ENCODE results near the gene IFT122.
"Not testable (repeated sequence)": the region's sequence is repeated elsewhere in the genome, so short reads cannot be mapped to it uniquely, and the experiment has no call there.

The IFT122 gene

GRCh38 chr3:129536804-129537203 lies 96.8 kb downstream of the IFT122 start:
- no peak for ATAC-seq

GRCh38 chr3:129539206-129539605 lies 99.2 kb downstream of the IFT122 start:
- ATAC-seq (no peak), DNase-seq (no peak)

More at GRCh38 chr3:129536804-129537203, 96.8 kb downstream of the IFT122 start:
- no peak for DNase-seq

- no peak for ATAC-seq
Measured at GRCh38 chr3:129540776-129541516, 100.9 kb downstream of the IFT122 start.

GRCh38 chr3:129542747-129543146 lies 102.7 kb downstream of the IFT122 start:
- no peak for ATAC-seq
- DNase-seq, result no peak

More at GRCh38 chr3:129540776-129541516, 100.9 kb downstream of the IFT122 start:
- DNase-seq, result no peak

- no peak for ATAC-seq
Measured at GRCh38 chr3:129543156-129543790, 103.2 kb downstream of the IFT122 start, which contains the start of gene H1-8. H1-8 (plus strand) TSS chr3:129543175; CDS start chr3:129543219, 44 bp downstream.

GRCh38 chr3:129543999-129544398 lies 104.0 kb downstream of the IFT122 start:
- DNase-seq (no peak), ATAC-seq (no peak)

More at GRCh38 chr3:129543156-129543790, 103.2 kb downstream of the IFT122 start, which contains the start of gene H1-8:
- DNase-seq, result no peak

GRCh38 chr3:129545951-129546350 lies 105.9 kb downstream of the IFT122 start:
- ATAC-seq, result not testable (repeated sequence)

GRCh38 chr3:129547241-129547640 lies 107.2 kb downstream of the IFT122 start:
- ATAC-seq (no peak), DNase-seq (no peak)

More at GRCh38 chr3:129545951-129546350, 105.9 kb downstream of the IFT122 start:
- DNase-seq, result not testable (repeated sequence)

- ATAC-seq, result no peak
Measured at GRCh38 chr3:129548104-129548965, 108.3 kb downstream of the IFT122 start.

GRCh38 chr3:129549006-129549800 lies 109.2 kb downstream of the IFT122 start:
- no peak for DNase-seq
- ATAC-seq, result no peak

More at GRCh38 chr3:129548104-129548965, 108.3 kb downstream of the IFT122 start:
- DNase-seq, result no peak

- DNase-seq (no peak), ATAC-seq (no peak)
Measured at GRCh38 chr3:129549805-129550204, 109.8 kb downstream of the IFT122 start.

GRCh38 chr3:129552287-129553050 lies 112.4 kb downstream of the IFT122 start:
- no peak for DNase-seq

GRCh38 chr3:129553171-129553570 lies 113.1 kb downstream of the IFT122 start:
- DNase-seq, result no peak
- no peak for ATAC-seq

More at GRCh38 chr3:129552287-129553050, 112.4 kb downstream of the IFT122 start:
- no peak for ATAC-seq

- DNase-seq, result peak; percentile 22
- ATAC-seq, result no peak
Measured at GRCh38 chr3:129553719-129554118, 113.7 kb downstream of the IFT122 start.

- no peak for DNase-seq
- ATAC-seq, result no peak
Measured at GRCh38 chr3:129554356-129555152, 114.5 kb downstream of the IFT122 start.

GRCh38 chr3:129555153-129555550 lies 115.1 kb downstream of the IFT122 start:
- DNase-seq, result no peak
- no peak for ATAC-seq

- no peak for ATAC-seq
- DNase-seq, result no peak
Measured at GRCh38 chr3:129555616-129556357, 115.8 kb downstream of the IFT122 start.

- DNase-seq (no peak), ATAC-seq (no peak)
Measured at GRCh38 chr3:129556358-129556695, 116.3 kb downstream of the IFT122 start.

- DNase-seq (no peak), ATAC-seq (no peak)
Measured at GRCh38 chr3:129556890-129557547, 117.0 kb downstream of the IFT122 start.
